Head of caudate nucleus (tissue), 42 donors: ENCODE data around the gene PRR33.
"Not testable (repeated sequence)": the region's sequence is repeated elsewhere in the genome, so short reads cannot be mapped to it uniquely, and the experiment has no call there.

Experiments
- DNase-seq, 42 donors: peaks; one replicate each; pipeline versions ENCODE4 v3.0.0 to v3.0.0-alpha.2; 2020 to 2021; ENCODE audit warnings: mixed read lengths in 7 of 42
- intact Hi-C: fragments of 100-400 bp; cut with DNase I; formaldehyde crosslinking; loops from one replicate; pipeline ENCODE4 v1.15.0; 2022

PRR33 gene

GRCh38 chr11:1881442-1882264 is 10.0 kb downstream of the PRR33 start:
- intact Hi-C loops = loop anchor here (10.0 kb wide), 1 partner anchor 263 kb away; no protein-coding TSS in a partner anchor
- peak in 6 of 42 donors; percentile 9 to 39 (median 18) for DNase-seq

GRCh38 chr11:1880746-1881441 is 10.8 kb downstream of the PRR33 start:
- intact Hi-C loops = loop anchor here (10.0 kb wide), 1 partner anchor 264 kb away; no protein-coding TSS in a partner anchor
- peak in 4 of 42 donors; percentile 4 to 42 (median 13) for DNase-seq

GRCh38 chr11:1879941-1880720 is 11.6 kb downstream of the PRR33 start:
- peak in 5 of 42 donors; percentile 8 to 30 (median 16) for DNase-seq
- intact Hi-C loops = loop anchor here (10.0 kb wide), 1 partner anchor 265 kb away; no protein-coding TSS in a partner anchor

GRCh38 chr11:1879342-1879940 is 12.3 kb downstream of the PRR33 start:
- intact Hi-C loops = no loop called here
- peak in 2 of 42 donors; percentile 7 to 11 for DNase-seq

GRCh38 chr11:1878137-1879031 is 13.3 kb downstream of the PRR33 start:
- peak in 6 of 42 donors; percentile 1 to 41 (median 12) for DNase-seq
- intact Hi-C loops = no loop called here

GRCh38 chr11:1877211-1878136 is 14.2 kb downstream of the PRR33 start:
- intact Hi-C loops = no loop called here

GRCh38 chr11:1876361-1877063 is 15.2 kb downstream of the PRR33 start:
- intact Hi-C loops = no loop called here

More at GRCh38 chr11:1877211-1878136, 14.2 kb downstream of the PRR33 start:
- peak in 5 of 42 donors; percentile 1 to 30 (median 17) for DNase-seq

GRCh38 chr11:1875851-1876301 is 15.8 kb downstream of the PRR33 start:
- DNase-seq = peak in 2 of 42 donors; percentile 11 to 24
- intact Hi-C loops = not testable (repeated sequence)

More at GRCh38 chr11:1876361-1877063, 15.2 kb downstream of the PRR33 start:
- peak in 7 of 42 donors; percentile 4 to 39 (median 16) for DNase-seq

- intact Hi-C loops = no loop called here
These were observed 16.4 kb downstream of the PRR33 start for GRCh38 chr11:1875093-1875850.

GRCh38 chr11:1874441-1875092 is 17.1 kb downstream of the PRR33 start:
- intact Hi-C loops, DNase-seq: not testable (repeated sequence)

More at GRCh38 chr11:1875093-1875850, 16.4 kb downstream of the PRR33 start:
- peak in 3 of 42 donors; percentile 1 to 16 (median 9) for DNase-seq

- DNase-seq, intact Hi-C loops: not testable (repeated sequence)
These were observed 17.9 kb downstream of the PRR33 start for GRCh38 chr11:1873813-1874150.

- DNase-seq = no peak
- intact Hi-C loops = no loop called here
These were observed 18.5 kb downstream of the PRR33 start for GRCh38 chr11:1873048-1873812.

- DNase-seq = no peak
- intact Hi-C loops = no loop called here
These were observed 19.3 kb downstream of the PRR33 start for GRCh38 chr11:1872267-1872985.
